Osteoblast (primary cell): ENCODE results near the gene PROK1. TPM values are rescaled to one million over a fixed set of nuclear protein-coding genes. Genes with fewer than 3 reads are reported as not detected.

Experiments used
- DNase-seq: peaks from one replicate; pipeline ENCODE4 v3.0.0; 2011; ENCODE audit warnings: low spot score, mixed read lengths; ENCODE audit not compliant: insufficient read length; ENCODE audit errors: missing footprints
- H2AFZ ChIP-seq: 2 replicates; pipeline ENCODE4 v1.6.0; 2011; ENCODE audit warnings: mild to moderate bottlenecking, low read length
- H3K27ac ChIP-seq: 2 replicates; pipeline ENCODE4 v1.5.1; 2011; ENCODE audit warnings: mild to moderate bottlenecking, low read depth, low read length, moderate library complexity
- H3K27me3 ChIP-seq: 2 replicates; pipeline ENCODE4 v1.6.0; 2012; ENCODE audit warnings: mild to moderate bottlenecking, control low read depth, inconsistent platforms, low read length, moderate library complexity; ENCODE audit not compliant: insufficient read depth
- H3K36me3 ChIP-seq: 2 replicates; pipeline ENCODE4 v1.5.1; 2011; ENCODE audit warnings: mild to moderate bottlenecking, low read length, control low read depth, moderate library complexity; ENCODE audit not compliant: insufficient read depth
- H3K4me1 ChIP-seq: 2 replicates; pipeline ENCODE4 v1.5.1; 2011; ENCODE audit warnings: mild to moderate bottlenecking, low read length, control low read depth, moderate library complexity; ENCODE audit not compliant: insufficient read depth
- H3K4me2 ChIP-seq: 2 replicates; pipeline ENCODE4 v1.6.0; 2011; ENCODE audit warnings: mild to moderate bottlenecking, low read length; ENCODE audit not compliant: insufficient read depth
- H3K4me3 ChIP-seq: fragments of 200-600 bp; sonication (generic); 3 replicates; pipeline ENCODE4 v1.5.1; 2012; ENCODE audit warnings: mild to moderate bottlenecking, low read length, inconsistent platforms; ENCODE audit not compliant: insufficient read depth
- H3K79me2 ChIP-seq: 2 replicates; pipeline ENCODE4 v1.6.0; 2012; ENCODE audit warnings: mild to moderate bottlenecking, low read length, control low read depth, inconsistent platforms; ENCODE audit not compliant: insufficient read depth
- H3K9me3 ChIP-seq: 2 replicates; pipeline ENCODE4 v1.5.1; 2011; ENCODE audit warnings: low read depth, low read length, control low read depth
- H4K20me1 ChIP-seq: 2 replicates; pipeline ENCODE4 v1.6.0; 2012; ENCODE audit warnings: mild to moderate bottlenecking, low read length, control low read depth; ENCODE audit not compliant: insufficient read depth
- total RNA-seq: library from RNA; depleted of rRNA; stranded (reverse); fragments of >200 nt; gene quantifications from 2 replicates; pipeline ENCODE4 v1.2.3, GENCODE V29; 2012
- TF ChIP-seq, protein P1 (sequence below): IDR thresholded peaks from 2 replicates; pipeline ENCODE4 v1.5.1; 2011; ENCODE audit warnings: mild to moderate bottlenecking, low read depth, low read length, moderate library complexity; ENCODE audit errors: extremely low read depth

Gene PROK1
- total RNA-seq, 1 donor = not detected

DNA sequence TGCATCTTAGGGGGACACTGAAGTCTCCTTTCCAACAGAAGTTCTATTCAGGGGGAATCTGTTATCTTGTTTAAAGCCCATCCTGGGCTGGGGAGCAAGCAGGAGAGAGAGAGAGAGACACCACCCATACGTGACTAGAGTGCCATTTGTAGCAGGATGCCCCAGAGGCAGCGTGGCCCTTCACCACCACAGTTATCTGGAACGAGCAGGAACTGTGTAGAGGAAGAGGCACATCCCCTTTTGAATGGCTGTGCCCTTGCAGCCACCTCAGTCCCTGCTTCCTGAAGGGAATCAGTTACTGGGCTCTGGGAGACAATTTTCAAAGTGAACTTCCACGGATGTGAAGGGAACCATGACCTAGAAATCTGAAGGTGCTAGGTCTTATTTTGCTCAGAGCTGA is 24.1 kb upstream of the PROK1 start:
- TF ChIP-seq, protein P1, sequence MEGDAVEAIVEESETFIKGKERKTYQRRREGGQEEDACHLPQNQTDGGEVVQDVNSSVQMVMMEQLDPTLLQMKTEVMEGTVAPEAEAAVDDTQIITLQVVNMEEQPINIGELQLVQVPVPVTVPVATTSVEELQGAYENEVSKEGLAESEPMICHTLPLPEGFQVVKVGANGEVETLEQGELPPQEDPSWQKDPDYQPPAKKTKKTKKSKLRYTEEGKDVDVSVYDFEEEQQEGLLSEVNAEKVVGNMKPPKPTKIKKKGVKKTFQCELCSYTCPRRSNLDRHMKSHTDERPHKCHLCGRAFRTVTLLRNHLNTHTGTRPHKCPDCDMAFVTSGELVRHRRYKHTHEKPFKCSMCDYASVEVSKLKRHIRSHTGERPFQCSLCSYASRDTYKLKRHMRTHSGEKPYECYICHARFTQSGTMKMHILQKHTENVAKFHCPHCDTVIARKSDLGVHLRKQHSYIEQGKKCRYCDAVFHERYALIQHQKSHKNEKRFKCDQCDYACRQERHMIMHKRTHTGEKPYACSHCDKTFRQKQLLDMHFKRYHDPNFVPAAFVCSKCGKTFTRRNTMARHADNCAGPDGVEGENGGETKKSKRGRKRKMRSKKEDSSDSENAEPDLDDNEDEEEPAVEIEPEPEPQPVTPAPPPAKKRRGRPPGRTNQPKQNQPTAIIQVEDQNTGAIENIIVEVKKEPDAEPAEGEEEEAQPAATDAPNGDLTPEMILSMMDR = no peak
- Histone ChIP-seq H3K27ac (no peak overlapping the region), H3K9me3 (no peaks in the 10 kb centered on the region), H4K20me1 (no peaks in the 10 kb centered on the region), H3K4me1 (no peaks in the 10 kb centered on the region), H2AFZ (no peak overlapping the region), H3K36me3 (no peaks in the 10 kb centered on the region), H3K27me3 (peaks cover 23% of the 10 kb centered on the region), H3K4me2 (no peak overlapping the region), H3K4me3 (no peak overlapping the region), H3K79me2 (no peaks in the 10 kb centered on the region)
- no peak for DNase-seq

GRCh38 chr1:110428946-110429345 is 22.0 kb upstream of the PROK1 start:
- Histone ChIP-seq H3K79me2 (no peaks in the 10 kb centered on the region), H3K4me1 (no peaks in the 10 kb centered on the region), H3K36me3 (no peaks in the 10 kb centered on the region), H3K4me3 (no peak overlapping the region), H4K20me1 (no peaks in the 10 kb centered on the region), H3K9me3 (no peaks in the 10 kb centered on the region), H2AFZ (no peak overlapping the region), H3K27me3 (peaks cover 23% of the 10 kb centered on the region), H3K27ac (no peak overlapping the region), H3K4me2 (no peak overlapping the region)
- DNase-seq = no peak
- TF ChIP-seq, protein P1 = no peak

- Histone ChIP-seq H3K9me3 (no peaks in the 10 kb centered on the region), H4K20me1 (no peaks in the 10 kb centered on the region), H3K79me2 (no peaks in the 10 kb centered on the region), H3K4me3 (no peak overlapping the region), H3K27ac (no peak overlapping the region), H3K27me3 (peaks cover 21% of the 10 kb centered on the region), H3K36me3 (no peaks in the 10 kb centered on the region), H3K4me2 (no peak overlapping the region), H2AFZ (no peak overlapping the region), H3K4me1 (no peaks in the 10 kb centered on the region)
- TF ChIP-seq, protein P1 = no peak
- DNase-seq = no peak
Measured at GRCh38 chr1:110430366-110430765, 20.6 kb upstream of the PROK1 start.

GRCh38 chr1:110430901-110431300 is 20.0 kb upstream of the PROK1 start:
- H3K4me2 ChIP-seq = no peak overlapping the region
- H3K36me3 ChIP-seq = no peaks in the 10 kb centered on the region
- no peaks in the 10 kb centered on the region for H4K20me1 ChIP-seq
- peaks cover 21% of the 10 kb centered on the region for H3K27me3 ChIP-seq
- H3K9me3 ChIP-seq = no peaks in the 10 kb centered on the region
- H3K4me1 ChIP-seq = no peaks in the 10 kb centered on the region
- no peaks in the 10 kb centered on the region for H3K79me2 ChIP-seq
- H3K4me3 ChIP-seq = no peak overlapping the region
- DNase-seq = no peak
- no peak overlapping the region for H3K27ac ChIP-seq
- no peak overlapping the region for H2AFZ ChIP-seq
- TF ChIP-seq, protein P1 = no peak
